H1 (cell line): ENCODE data around the gene LARGE2. TPM values are rescaled to one million over a fixed set of nuclear protein-coding genes. Genes with fewer than 3 reads are reported as not detected.

Experiments
- CBX8 ChIP-seq: fragments of 300-800, 300-1000 bp; sonication (generic); IDR thresholded peaks from 2 replicates; pipeline ENCODE4 v1.7.1; 2016; ENCODE audit warnings: low read depth, low read length, borderline replicate concordance
- EGR1 ChIP-seq: IDR thresholded peaks from 2 replicates; pipeline ENCODE4 v1.6.1; 2011; ENCODE audit warnings: low read depth, low read length, borderline replicate concordance
- EZH2 ChIP-seq: fragments of 200-600 bp; sonication (generic); IDR thresholded peaks from 2 replicates; pipeline ENCODE4 v1.7.1; 2012; ENCODE audit warnings: low read depth, mild to moderate bottlenecking, moderate library complexity, low read length, inconsistent platforms; ENCODE audit not compliant: severe bottlenecking
- GTF2F1 ChIP-seq: IDR thresholded peaks from 2 replicates; pipeline ENCODE4 v1.6.1; 2012; ENCODE audit warnings: low read depth, low read length, improper control_type of control experiment, borderline replicate concordance
- KDM5A ChIP-seq: fragments of 200-600 bp; IDR thresholded peaks from 2 replicates; pipeline ENCODE4 v1.7.1; 2012; ENCODE audit warnings: mild to moderate bottlenecking, low read length, inconsistent platforms, mixed read lengths
- NANOG ChIP-seq: IDR thresholded peaks from 2 replicates; pipeline ENCODE4 v1.6.1; 2011; ENCODE audit warnings: low read length, low read depth, mild to moderate bottlenecking, inconsistent platforms; ENCODE audit not compliant: insufficient read depth, poor library complexity, severe bottlenecking
- RBBP5 ChIP-seq: IDR thresholded peaks from 2 replicates; pipeline ENCODE4 v1.7.1; 2012; ENCODE audit warnings: low read depth, mild to moderate bottlenecking, inconsistent platforms, low read length, moderate library complexity, borderline replicate concordance
- TEAD4 ChIP-seq: IDR thresholded peaks from 2 replicates; pipeline ENCODE4 v1.6.1; 2012; ENCODE audit warnings: low read depth, low read length, inconsistent platforms, mixed read lengths
- polyA plus RNA-seq, 7 experiments: library from polyadenylated mRNA; depleted of rRNA in 3 of 7; stranded (reverse) in 5 of 7; unstranded in 2 of 7; fragments of >200 nt in 5 of 7; fragments of 200-250 nt in 2 of 7; gene quantifications; 1 replicate in 5 of 7; 2 replicates in 1 of 7; 4 replicates in 1 of 7; pipeline versions ENCODE4 v1.2.1 to v1.2.3, GENCODE V29; 2011 to 2013; ENCODE audit warnings: missing spikeins in 2 of 7, mixed read lengths in 2 of 7
- total RNA-seq: library from RNA; stranded (reverse); fragmentation: NEBNext Ultra II Directional; extraction: Animal tissue kit (Norgen Biotek cat#: 25700); gene quantifications from 2 replicates; pipeline ENCODE4 v1.2.1, GENCODE V29; 2021

The LARGE2 gene
- total and polyA plus RNA-seq, 2 of the 8 experiments (the other 6 are each of a cell fraction or from before 2014, with no cell fraction given): 111 to 137 TPM

DNA sequence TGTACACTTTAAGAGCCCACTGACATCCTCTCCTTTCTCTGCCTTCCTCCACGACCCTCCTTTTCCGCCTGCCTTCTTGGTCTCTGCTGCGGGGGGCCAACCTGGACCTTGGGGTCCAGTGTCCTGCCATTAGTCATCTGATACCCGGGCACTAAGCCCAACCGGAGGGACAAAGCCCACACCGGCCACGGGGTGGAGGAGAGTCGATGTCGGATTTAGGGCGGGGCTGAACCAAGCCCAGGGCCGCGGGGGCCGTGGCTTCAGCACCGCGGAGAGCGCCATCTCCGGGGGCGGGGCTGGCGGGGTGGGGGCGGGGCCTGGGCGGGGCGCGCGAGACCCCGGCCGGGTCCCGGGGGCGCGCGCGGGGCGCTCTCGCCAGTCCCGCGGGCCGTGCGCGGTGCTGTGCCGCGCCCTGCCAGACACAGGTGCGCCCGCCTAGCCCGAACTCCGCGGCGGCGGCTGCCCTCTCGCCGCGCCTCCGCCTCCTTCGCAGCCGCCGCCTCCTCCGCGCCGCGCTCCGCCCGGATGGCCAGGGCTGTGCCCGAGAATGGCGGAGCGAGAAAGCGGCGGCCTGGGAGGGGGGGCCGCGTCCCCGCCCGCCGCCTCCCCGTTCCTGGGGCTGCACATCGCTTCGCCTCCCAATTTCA is 37.1 kb upstream of the LARGE2 start, which contains the start of gene MAPK8IP1 (continued):
- TF ChIP-seq KDM5A (no peak), RBBP5 (0 out of 2 replicates have a peak, but pooled peaks have one; percentile 25), EGR1 (no peak), TEAD4 (no peak), EZH2 (no peak), NANOG (no peak), CBX8 (no peak), GTF2F1 (no peak)
